ENCODE measurements around the gene RYR1. TPM values are rescaled to one million over a fixed set of nuclear protein-coding genes. Genes with fewer than 3 reads are reported as not detected.
"Not testable (repeated sequence)": the region's sequence is repeated elsewhere in the genome, so short reads cannot be mapped to it uniquely, and the experiment has no call there.

RYR1 gene
- polyA plus RNA-seq, 6 donors from 2014 or later: 0.01 to 0.04 (median 0.03) TPM; not detected in 3

DNA sequence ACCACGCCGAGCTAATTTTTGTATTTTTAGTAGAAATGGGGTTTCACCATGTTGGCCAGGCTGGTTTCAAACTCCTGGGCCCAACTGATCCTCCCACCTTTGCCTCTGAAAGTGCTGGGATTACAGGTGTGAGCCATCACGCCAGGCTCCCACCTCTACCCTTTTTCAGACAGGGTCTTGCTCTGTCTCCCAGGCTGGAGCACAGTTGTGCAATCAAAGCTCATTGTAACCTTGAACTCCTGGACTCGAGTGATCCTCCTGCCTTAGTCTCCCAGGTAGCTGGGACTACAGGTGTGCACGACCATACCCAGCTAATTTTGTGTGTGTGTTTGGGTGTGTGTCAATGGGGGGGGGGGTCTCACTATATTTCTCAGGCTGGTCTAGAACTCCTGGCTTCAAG is 9.2 kb upstream of the RYR1 start:
- peak overlapping the region in 2 of 6 donors; percentile 44 to 72 for H3K27ac Mint-ChIP-seq
- H3K27me3 Mint-ChIP-seq: peaks cover 0 to 4% (median 0%) of the 10 kb centered on the region in 3 donors
- DNase-seq (no peak), ATAC-seq (ENCODE audit: low read depth in 2 of 2) (no peak)
- H3K4me1 Mint-ChIP-seq: peaks cover 14 to 24% (median 16%) of the 10 kb centered on the region in 3 donors
- H3K36me3 Mint-ChIP-seq: no peaks in the 10 kb centered on the region
- no peak overlapping the region for H3K4me3 Mint-ChIP-seq
- no peaks in the 10 kb centered on the region for H3K9me3 Mint-ChIP-seq

DNA sequence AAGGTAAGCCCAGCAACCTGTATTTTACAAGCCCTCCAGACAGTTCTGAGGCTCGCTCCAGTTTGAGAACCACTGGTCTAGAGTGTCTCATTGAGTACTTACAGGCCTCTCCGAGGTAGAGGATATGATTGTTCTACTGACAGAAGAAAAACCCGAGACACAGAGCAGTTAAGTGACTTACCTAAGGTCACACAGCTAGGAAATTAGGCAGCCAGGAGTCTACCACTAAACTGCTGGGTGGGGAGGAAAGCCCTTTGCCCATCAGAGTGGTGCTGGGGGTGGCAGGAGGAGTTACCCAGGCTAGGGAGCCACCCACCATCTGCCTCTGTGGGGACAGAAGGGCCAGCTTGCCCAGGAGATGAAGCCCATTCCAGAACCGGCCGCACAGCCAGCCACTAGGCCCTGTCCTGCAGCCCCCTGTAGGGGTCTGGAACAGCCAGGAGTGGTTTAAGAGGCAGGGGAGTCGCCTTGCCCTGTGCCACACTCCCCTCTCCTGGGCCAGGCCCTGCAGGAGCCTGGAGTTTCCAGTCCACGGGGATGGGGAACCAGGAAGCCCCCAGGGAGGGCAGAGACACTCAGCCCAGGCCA is 8.2 kb upstream of the RYR1 start:
- Mint-ChIP-seq H3K4me1 (peaks cover 14 to 24% (median 16%) of the 10 kb centered on the region in 3 donors), H3K4me3 (peak overlapping the region in 4 of 8 donors; percentile 20 to 68 (median 52)), H3K9me3 (no peaks in the 10 kb centered on the region), H3K27ac (peak overlapping the region in 4 of 6 donors; percentile 49 to 78 (median 57)), H3K36me3 (no peaks in the 10 kb centered on the region), H3K27me3 (peaks cover 0 to 8% (median 0%) of the 10 kb centered on the region in 3 donors)
- DNase-seq: no peak
- no peak for ATAC-seq (ENCODE audit: low read depth in 2 of 2)

DNA sequence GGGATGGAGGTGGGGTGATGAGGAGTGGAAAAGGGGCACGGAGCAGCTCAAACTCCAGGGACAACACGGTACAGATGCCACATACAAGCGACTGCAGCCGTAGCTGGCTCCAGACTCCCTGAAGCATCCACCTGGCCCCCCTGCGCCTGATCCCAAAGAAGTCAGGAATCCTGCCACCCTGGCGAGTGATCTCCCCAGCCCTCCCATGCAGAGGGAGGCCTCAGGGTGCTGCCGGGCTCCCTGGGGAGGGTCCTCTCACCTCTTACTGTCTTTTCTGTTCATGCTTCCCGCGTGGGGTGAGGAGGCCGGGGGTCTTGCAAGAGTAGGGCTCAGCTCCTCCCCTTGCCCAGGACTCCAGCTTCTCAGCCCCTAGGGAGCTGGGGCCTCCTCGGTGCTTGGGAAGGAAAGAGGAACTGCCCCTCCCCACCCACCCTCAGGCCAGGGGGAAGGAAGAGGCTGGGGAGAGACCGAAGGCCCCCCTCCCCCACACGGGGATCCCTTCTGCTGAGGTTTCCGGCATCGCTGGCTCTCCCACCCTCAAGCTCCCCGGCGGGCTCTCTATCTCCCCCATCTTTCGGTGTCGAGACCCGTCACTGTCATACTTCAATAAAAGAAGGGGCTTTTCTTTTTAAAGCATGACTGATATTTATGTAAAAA is 7.6 kb upstream of the RYR1 start, which contains the start of gene RASGRP4:
Gene RASGRP4, minus strand, starts transcription at position 410 of the 657 bp plus-strand sequence. Its CDS starts 128 bp downstream, at position 282.
- peaks cover 14 to 24% (median 16%) of the 10 kb centered on the region in 3 donors for H3K4me1 Mint-ChIP-seq
- peak within 1 kb of the TSS in 5 of 6 donors; percentile 63 to 82 (median 81) for H3K27ac Mint-ChIP-seq
- ATAC-seq (ENCODE audit: low read depth in 2 of 2): peak; percentile 92 to 93
- H3K4me3 Mint-ChIP-seq: peak within 1 kb of the TSS; percentile 48 to 92 (median 76)
- H3K27me3 Mint-ChIP-seq: peaks cover 0 to 8% (median 6%) of the 10 kb centered on the region in 3 donors
- no peaks in the 10 kb centered on the region for H3K36me3 Mint-ChIP-seq
- H3K9me3 Mint-ChIP-seq: no peaks in the 10 kb centered on the region
- peak; percentile 59 for DNase-seq

DNA sequence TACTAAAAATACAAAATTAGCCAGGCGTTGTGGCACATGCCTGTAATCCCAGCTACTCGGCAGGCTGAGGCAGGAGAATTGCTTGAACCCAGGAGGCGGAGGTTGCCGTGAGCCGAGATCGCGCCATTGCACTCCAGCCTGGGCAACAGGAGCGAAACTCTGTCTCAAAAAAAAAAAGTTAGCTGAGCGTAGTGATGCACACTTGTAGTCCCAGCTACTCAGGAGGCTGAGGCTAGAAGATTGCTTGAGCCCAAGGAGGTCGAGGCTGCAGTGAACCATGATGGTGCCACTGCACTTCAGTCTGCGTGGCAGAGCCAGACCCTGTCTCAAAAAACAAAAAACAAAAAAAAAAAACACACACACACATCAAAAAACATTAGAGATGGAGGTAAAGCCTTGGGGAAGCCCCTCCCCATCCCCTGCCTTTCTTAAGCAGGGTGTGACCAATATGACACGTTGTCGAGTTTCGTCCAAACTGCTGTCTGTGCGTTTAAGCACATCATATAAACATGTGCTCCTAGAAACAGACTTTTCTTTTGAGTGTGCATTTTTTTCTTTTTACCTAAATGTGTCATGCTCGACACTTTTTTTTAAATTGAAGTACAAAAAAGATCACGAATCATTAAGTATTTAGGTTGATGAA is 6.3 kb upstream of the RYR1 start:
- H3K4me3 Mint-ChIP-seq: peak overlapping the region in 1 of 8 donors; percentile 62
- H3K36me3 Mint-ChIP-seq, H3K9me3 Mint-ChIP-seq, DNase-seq, H3K27me3 Mint-ChIP-seq: not testable (repeated sequence)
- ATAC-seq (ENCODE audit: low read depth in 2 of 2): peak; percentile 34 to 51
- peak overlapping the region in 4 of 6 donors; percentile 24 to 81 (median 65) for H3K27ac Mint-ChIP-seq
- H3K4me1 Mint-ChIP-seq: peaks cover 14 to 24% (median 16%) of the 10 kb centered on the region in 3 donors

DNA sequence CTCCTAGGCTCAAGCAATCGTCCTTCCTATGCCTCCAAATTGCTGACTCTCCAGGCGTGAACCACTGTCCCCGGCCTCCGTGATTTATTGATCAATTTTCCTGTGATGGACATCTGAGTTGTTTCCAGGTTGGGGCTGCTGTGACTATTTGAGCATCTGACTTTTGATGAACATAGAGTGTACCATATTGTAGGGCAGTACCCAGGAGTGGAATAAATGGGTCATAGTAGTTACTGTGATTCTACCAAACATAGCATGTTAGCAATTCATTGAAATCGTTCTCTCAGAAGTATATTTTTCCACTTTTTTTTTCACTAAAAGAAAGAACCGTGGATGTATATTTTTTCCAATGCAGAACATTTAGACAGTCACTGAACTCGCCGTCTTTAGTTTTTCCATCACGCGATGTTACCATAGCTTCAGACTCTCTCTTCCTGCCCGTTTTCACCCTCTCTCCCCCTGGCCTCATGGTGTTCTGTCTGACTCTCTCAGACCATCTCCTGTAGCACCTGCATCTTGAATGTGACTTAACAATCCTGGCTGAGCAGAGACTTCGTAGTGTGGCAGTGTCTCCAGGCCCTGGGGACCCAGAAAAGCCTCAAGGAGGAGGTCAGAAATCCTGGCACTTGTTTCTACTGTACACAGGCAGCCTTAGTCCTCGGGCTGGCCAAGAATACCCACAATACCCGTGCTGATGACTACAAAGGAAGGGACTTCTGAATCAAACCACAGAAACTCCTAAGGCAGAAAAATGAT is 4.3 kb upstream of the RYR1 start:
- Mint-ChIP-seq H3K27ac (peak overlapping the region in 1 of 6 donors; percentile 13), H3K36me3 (no peaks in the 10 kb centered on the region), H3K4me3 (no peak overlapping the region), H3K4me1 (peaks cover 21 to 29% (median 24%) of the 10 kb centered on the region in 3 donors), H3K9me3 (peaks cover 0 to 1% (median 0%) of the 10 kb centered on the region in 7 donors), H3K27me3 (peaks cover 0 to 17% (median 17%) of the 10 kb centered on the region in 3 donors)
- DNase-seq (no peak), ATAC-seq (ENCODE audit: low read depth in 2 of 2) (no peak)

DNA sequence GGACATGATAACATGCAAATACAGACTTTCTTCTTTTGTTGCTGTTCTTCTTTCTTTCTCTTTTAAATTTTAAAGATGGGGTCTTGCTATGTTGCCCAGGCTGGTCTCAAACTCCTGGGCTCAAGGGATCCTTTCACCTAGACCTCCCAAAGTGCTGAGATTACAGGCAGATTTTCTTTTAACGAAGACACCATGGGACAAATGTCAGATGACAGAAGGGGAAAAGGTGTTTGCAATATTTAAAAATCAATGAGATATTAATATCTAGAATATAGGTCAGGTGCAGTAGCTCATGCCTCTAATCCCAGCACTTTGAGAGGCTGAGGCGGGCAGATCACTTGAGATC is 3.7 kb upstream of the RYR1 start:
- H3K9me3 Mint-ChIP-seq: peaks cover 0 to 2% (median 0%) of the 10 kb centered on the region in 7 donors
- H3K36me3 Mint-ChIP-seq: no peaks in the 10 kb centered on the region
- H3K4me3 Mint-ChIP-seq: no peak overlapping the region
- no peak overlapping the region for H3K27ac Mint-ChIP-seq
- H3K27me3 Mint-ChIP-seq: peaks cover 0 to 22% (median 22%) of the 10 kb centered on the region in 3 donors
- ATAC-seq (ENCODE audit: low read depth in 2 of 2) (no peak), DNase-seq (no peak)
- peaks cover 24 to 31% (median 24%) of the 10 kb centered on the region in 3 donors for H3K4me1 Mint-ChIP-seq

DNA sequence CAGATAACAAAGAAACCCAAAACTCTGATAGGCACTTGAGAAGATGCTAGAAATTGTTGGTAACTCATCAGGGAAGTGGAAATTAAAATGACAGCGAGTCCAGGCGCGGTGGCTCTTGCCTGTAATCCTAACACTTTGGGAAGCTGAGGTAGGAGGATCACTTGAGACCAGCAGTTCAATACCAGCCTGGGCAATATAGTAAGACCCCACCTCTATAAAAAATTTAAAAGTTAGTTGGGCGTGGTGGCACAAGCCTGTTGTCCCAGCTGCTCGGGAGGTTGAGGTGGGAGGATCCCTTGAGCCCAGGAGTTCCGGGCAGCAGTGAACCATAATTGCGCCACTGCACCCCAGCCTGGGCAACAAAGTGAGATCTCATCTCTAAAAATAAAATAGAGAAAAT is 2.6 kb upstream of the RYR1 start:
- Mint-ChIP-seq H3K9me3 (peaks cover 0 to 2% (median 0%) of the 10 kb centered on the region in 7 donors), H3K27me3 (peaks cover 0 to 30% (median 22%) of the 10 kb centered on the region in 3 donors), H3K36me3 (no peaks in the 10 kb centered on the region), H3K4me1 (peaks cover 14 to 25% (median 19%) of the 10 kb centered on the region in 3 donors), H3K4me3 (no peak overlapping the region), H3K27ac (no peak overlapping the region)
- DNase-seq: no peak
- no peak for ATAC-seq (ENCODE audit: low read depth in 2 of 2)

DNA sequence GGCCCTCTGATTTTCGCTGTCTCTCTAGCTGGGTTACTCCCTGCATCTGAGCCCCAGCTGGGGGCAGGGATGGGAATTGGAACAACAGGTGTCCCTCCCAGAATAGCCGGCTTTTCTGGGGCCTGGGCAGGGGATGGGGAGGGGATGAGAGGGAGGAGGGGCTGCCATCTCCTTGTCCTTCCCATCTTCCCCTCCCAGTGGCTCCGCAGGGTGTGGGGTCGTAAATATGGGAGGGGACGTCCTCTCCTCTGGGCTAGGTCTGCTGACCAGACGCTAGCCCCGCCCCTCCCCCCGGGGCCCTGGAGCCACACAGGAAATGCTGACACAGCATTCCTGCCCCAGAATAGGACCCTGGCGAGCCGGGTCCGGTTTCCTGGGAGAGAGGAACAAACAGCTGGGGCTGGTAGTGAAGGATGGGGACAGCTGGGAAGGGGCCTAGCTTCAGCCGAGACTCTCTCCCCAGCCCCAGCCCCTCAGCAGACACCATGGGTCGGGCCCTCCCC is 1.1 kb downstream of the RYR1 start:
- Mint-ChIP-seq H3K27ac (peak overlapping the region in 1 of 6 donors; percentile 3), H3K9me3 (peaks cover 0 to 4% (median 0%) of the 10 kb centered on the region in 7 donors), H3K36me3 (no peaks in the 10 kb centered on the region), H3K4me3 (peak overlapping the region in 1 of 8 donors; percentile 13), H3K27me3 (peaks cover 4 to 45% (median 24%) of the 10 kb centered on the region in 3 donors), H3K4me1 (peaks cover 7 to 10% (median 8%) of the 10 kb centered on the region in 3 donors)
- no peak for ATAC-seq (ENCODE audit: low read depth in 2 of 2)
- DNase-seq: no peak

DNA sequence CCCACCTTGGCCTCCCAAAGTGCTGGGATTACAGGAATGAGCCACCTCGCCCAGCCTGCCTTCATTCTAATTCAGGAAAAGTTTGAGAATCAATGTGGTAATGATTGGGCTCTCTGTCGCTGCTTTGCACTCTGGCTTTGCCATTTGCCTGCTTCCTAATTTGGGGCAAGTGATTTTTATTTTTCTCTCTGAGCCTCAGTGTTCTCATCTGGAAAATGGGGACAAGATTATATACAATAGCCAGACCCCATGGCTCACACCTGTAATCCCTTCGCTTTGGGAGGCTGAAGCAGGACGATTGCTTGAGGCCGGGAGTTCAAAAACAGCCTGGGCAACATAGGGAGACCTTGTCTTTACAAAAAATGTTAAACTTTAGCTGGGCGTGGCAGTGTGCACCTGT is 3.8 kb downstream of the RYR1 start:
- Mint-ChIP-seq H3K4me3 (no peak overlapping the region), H3K4me1 (peaks cover 10 to 14% (median 13%) of the 10 kb centered on the region in 3 donors), H3K36me3 (no peaks in the 10 kb centered on the region), H3K27ac (no peak overlapping the region), H3K27me3 (peaks cover 9 to 48% (median 33%) of the 10 kb centered on the region in 3 donors), H3K9me3 (peaks cover 0 to 4% (median 0%) of the 10 kb centered on the region in 7 donors)
- DNase-seq: no peak
- ATAC-seq (ENCODE audit: low read depth in 2 of 2): no peak

DNA sequence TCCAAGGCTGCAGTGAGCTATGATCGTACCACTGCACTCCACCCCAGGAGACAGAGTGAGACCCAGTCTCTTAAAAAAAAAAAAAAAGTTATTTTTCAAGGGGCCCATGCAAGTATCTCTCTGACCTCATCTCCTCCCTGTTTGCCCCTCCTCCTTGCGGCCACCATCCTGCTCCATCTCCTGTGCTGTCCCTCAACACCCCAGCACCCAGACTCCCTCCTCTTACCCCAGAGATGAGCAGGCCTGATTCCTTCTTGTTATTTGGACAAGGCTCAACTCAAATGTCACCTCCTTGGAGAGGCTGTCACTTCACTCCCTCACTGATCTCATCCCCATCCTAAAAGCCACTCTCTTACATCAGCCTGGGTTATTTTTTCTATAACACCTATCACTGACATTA is 4.4 kb downstream of the RYR1 start:
- H3K27ac Mint-ChIP-seq: no peak overlapping the region
- no peak for ATAC-seq (ENCODE audit: low read depth in 2 of 2)
- H3K4me1 Mint-ChIP-seq: peaks cover 10 to 14% (median 13%) of the 10 kb centered on the region in 3 donors
- peaks cover 9 to 50% (median 34%) of the 10 kb centered on the region in 3 donors for H3K27me3 Mint-ChIP-seq
- no peak overlapping the region for H3K4me3 Mint-ChIP-seq
- peaks cover 0 to 4% (median 0%) of the 10 kb centered on the region in 7 donors for H3K9me3 Mint-ChIP-seq
- no peak for DNase-seq
- no peaks in the 10 kb centered on the region for H3K36me3 Mint-ChIP-seq

DNA sequence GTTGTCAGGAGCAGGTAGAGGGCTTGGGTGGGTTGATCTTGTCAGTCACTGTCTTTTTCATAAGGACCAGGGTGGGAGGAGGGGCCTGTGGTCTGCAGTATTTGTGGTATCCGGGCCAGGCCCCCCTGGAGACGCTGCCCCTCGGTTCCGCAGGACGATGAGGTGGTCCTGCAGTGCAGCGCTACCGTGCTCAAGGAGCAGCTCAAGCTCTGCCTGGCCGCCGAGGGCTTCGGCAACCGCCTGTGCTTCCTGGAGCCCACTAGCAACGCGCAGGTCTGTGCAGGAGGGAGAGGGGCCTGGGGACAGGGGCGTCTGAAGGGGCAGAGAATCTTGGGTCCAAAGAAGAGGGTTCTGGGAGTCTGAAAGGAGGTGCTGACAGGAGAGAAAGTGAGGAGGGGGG is 7.1 kb downstream of the RYR1 start:
- no peaks in the 10 kb centered on the region for H3K36me3 Mint-ChIP-seq
- H3K27me3 Mint-ChIP-seq: peaks cover 12 to 49% (median 38%) of the 10 kb centered on the region in 3 donors
- H3K9me3 Mint-ChIP-seq: peaks cover 0 to 2% (median 0%) of the 10 kb centered on the region in 7 donors
- DNase-seq (no peak), ATAC-seq (ENCODE audit: low read depth in 2 of 2) (no peak)
- H3K27ac Mint-ChIP-seq: no peak overlapping the region
- H3K4me3 Mint-ChIP-seq: no peak overlapping the region
- H3K4me1 Mint-ChIP-seq: peaks cover 3 to 5% (median 5%) of the 10 kb centered on the region in 3 donors

DNA sequence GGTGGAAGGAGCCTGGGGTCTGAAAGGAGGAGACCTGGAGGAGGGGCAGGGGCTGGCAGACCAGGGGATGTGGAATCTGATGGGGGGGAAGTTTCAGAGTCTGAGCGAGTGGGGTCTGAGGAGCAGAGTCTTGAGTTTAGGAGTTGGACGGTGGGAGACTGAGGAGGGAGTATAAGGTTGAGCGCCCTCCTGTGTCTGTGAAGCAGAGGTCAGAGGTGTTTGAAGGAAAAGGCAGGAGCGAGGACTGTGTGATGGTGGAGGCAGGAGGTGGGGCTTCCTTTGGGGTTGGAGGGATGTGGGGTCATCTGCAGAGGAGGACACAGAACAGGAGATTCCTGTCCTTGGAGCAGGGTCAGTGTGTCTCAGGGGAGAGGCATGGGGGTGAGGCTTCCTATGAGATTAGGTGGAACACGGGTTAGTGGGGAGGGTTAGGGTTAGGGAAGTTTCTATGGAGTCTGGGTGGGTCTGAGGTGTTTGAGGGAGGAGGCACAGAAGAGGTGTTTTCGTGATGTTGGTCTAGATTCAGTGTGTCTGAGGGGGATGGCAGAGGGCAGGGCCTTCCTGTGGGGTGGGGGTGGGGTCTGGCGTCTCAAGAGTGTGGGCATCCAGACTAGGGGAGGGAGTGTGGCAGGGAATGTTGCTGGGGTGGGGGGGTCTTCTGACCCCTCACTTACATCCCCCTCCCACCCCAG is 8.3 kb downstream of the RYR1 start:
- no peak overlapping the region for H3K4me3 Mint-ChIP-seq
- H3K36me3 Mint-ChIP-seq: no peaks in the 10 kb centered on the region
- H3K27me3 Mint-ChIP-seq: peaks cover 12 to 50% (median 39%) of the 10 kb centered on the region in 3 donors
- peaks cover 3 to 5% (median 5%) of the 10 kb centered on the region in 3 donors for H3K4me1 Mint-ChIP-seq
- peaks cover 0 to 2% (median 0%) of the 10 kb centered on the region in 7 donors for H3K9me3 Mint-ChIP-seq
- ATAC-seq (ENCODE audit: low read depth in 2 of 2): no peak
- peak overlapping the region in 4 of 6 donors; percentile 9 to 89 (median 58) for H3K27ac Mint-ChIP-seq
- DNase-seq: no peak

All from naive B cell (primary cell).